Measurements from ENCODE around the gene DNAH11. TPM values are rescaled to one million over a fixed set of nuclear protein-coding genes. Genes with fewer than 3 reads are reported as not detected.

Gene DNAH11
- total and polyA plus RNA-seq, 12 donors = 0.03 to 0.59 (median 0.19) TPM; not detected in 2

DNA sequence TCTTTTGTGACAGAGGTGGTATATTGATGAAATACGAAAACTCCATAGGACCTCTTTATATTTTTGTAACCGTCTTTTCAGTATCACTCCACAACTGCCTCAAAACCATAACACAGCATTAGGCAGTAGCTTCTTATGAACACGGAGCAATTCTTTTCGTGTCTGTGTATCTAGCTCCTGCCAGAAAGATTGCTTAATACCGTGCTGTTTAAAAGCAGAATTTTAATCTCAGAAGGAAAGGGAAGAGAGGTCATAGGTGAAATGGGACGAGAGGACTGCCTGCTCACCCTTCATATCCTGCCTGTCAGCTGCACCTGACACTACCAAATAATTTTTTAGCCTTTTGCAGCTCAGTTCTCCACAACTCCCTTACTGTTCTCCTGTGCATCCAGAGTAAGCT, 200.7 kb downstream of the DNAH11 start:
- Histone ChIP-seq H3K27ac (no peak overlapping the region), H3K36me3 (no peaks in the 10 kb centered on the region), H3K4me3 (no peak overlapping the region), H3K27me3 (peaks cover 0 to 6% (median 0%) of the 10 kb centered on the region in 7 donors), H3K9me3 (no peaks in the 10 kb centered on the region), H3K4me1 (no peaks in the 10 kb centered on the region)
- DNase-seq (no peak), ATAC-seq (no peak)
- WGBS, 2 donors = 56 to 67% methylated on average over 6 of the region's 6 CpGs
- no peak for TF ChIP-seq CTCF (IDR thresholded peaks at IDR 0.05)
- intact Hi-C loops (cut with DNase I) = loop anchor here in 1 of 10 donors (10.0 kb wide), 1 partner anchor 551 kb away; no protein-coding TSS in a partner anchor

- no peaks in the 10 kb centered on the region for H3K4me1 ChIP-seq
- H3K27ac ChIP-seq = no peak overlapping the region
- no peaks in the 10 kb centered on the region for H3K36me3 ChIP-seq
- no peaks in the 10 kb centered on the region for H3K9me3 ChIP-seq
- intact Hi-C loops (cut with DNase I) = loop anchor here in 1 of 10 donors (10.0 kb wide), 1 partner anchor 548 kb away; no protein-coding TSS in a partner anchor
- H3K4me3 ChIP-seq = no peak overlapping the region
- no peak for ATAC-seq
- WGBS, 2 donors = 79 to 91% methylated on average over 1 of the region's 1 CpG
- no peak for TF ChIP-seq CTCF (IDR thresholded peaks at IDR 0.05)
- DNase-seq = no peak
- peaks cover 0 to 6% (median 0%) of the 10 kb centered on the region in 7 donors for H3K27me3 ChIP-seq
Measured at GRCh38 chr7:21746949-21747348, 204.1 kb downstream of the DNAH11 start.

GRCh38 chr7:21747806-21748205, 205.0 kb downstream of the DNAH11 start:
- no peak for ATAC-seq
- H3K9me3 ChIP-seq = no peaks in the 10 kb centered on the region
- WGBS, 2 donors = 72 to 77% methylated on average over 2 of the region's 2 CpGs
- no peak overlapping the region for H3K4me3 ChIP-seq
- no peak for DNase-seq
- TF ChIP-seq CTCF (IDR thresholded peaks at IDR 0.05) = no peak
- no peak overlapping the region for H3K27ac ChIP-seq
- no peaks in the 10 kb centered on the region for H3K36me3 ChIP-seq
- no peaks in the 10 kb centered on the region for H3K4me1 ChIP-seq
- H3K27me3 ChIP-seq = peaks cover 0 to 6% (median 0%) of the 10 kb centered on the region in 7 donors
- intact Hi-C loops (cut with DNase I) = loop anchor here in 1 of 10 donors (10.0 kb wide), 1 partner anchor 547 kb away; no protein-coding TSS in a partner anchor

- Histone ChIP-seq H3K27ac (no peak overlapping the region), H3K4me1 (no peaks in the 10 kb centered on the region), H3K36me3 (no peaks in the 10 kb centered on the region), H3K4me3 (no peak overlapping the region), H3K27me3 (peaks cover 0 to 3% (median 0%) of the 10 kb centered on the region in 7 donors), H3K9me3 (no peaks in the 10 kb centered on the region)
- no peak for TF ChIP-seq CTCF (IDR thresholded peaks at IDR 0.05)
- DNase-seq (no peak), ATAC-seq (no peak)
- intact Hi-C loops (cut with DNase I) = loop anchor here in 1 of 10 donors (10.0 kb wide), 1 partner anchor 545 kb away; no protein-coding TSS in a partner anchor
- 81 to 82% methylated on average over 9 of the region's 9 CpGs for WGBS, 2 donors
Measured at GRCh38 chr7:21749378-21749777, 206.5 kb downstream of the DNAH11 start.

Data from heart right ventricle (tissue), 16 donors.